ENCODE data around the gene EDN3.

The EDN3 gene

GRCh38 chr20:59305908-59306655, 5.7 kb downstream of the EDN3 start:
- DNase-seq (ENCODE audit: low read depth), result no peak
- no peak overlapping the region for H3K4me3 ChIP-seq (ENCODE audit: low read length)
- no peak for TF ChIP-seq CTCF (conservative IDR thresholded peaks at IDR 0.05; ENCODE audit: low read depth, low read length)

- H3K4me3 ChIP-seq (ENCODE audit: low read length), result no peak overlapping the region
- no peak for DNase-seq (ENCODE audit: low read depth)
- no peak for TF ChIP-seq CTCF (conservative IDR thresholded peaks at IDR 0.05; ENCODE audit: low read depth, low read length)
These were observed 6.9 kb downstream of the EDN3 start for GRCh38 chr20:59307270-59307669.

GRCh38 chr20:59308493-59309201, 8.2 kb downstream of the EDN3 start:
- DNase-seq (ENCODE audit: low read depth), result no peak
- H3K4me3 ChIP-seq (ENCODE audit: low read length), result no peak overlapping the region
- TF ChIP-seq CTCF (conservative IDR thresholded peaks at IDR 0.05; ENCODE audit: low read depth, low read length), result no peak

- DNase-seq (ENCODE audit: low read depth), result no peak
- no peak overlapping the region for H3K4me3 ChIP-seq (ENCODE audit: low read length)
- no peak for TF ChIP-seq CTCF (conservative IDR thresholded peaks at IDR 0.05; ENCODE audit: low read depth, low read length)
These were observed 8.8 kb downstream of the EDN3 start for GRCh38 chr20:59309218-59309617.

- no peak for DNase-seq (ENCODE audit: low read depth)
- no peak overlapping the region for H3K4me3 ChIP-seq (ENCODE audit: low read length)
- TF ChIP-seq CTCF (conservative IDR thresholded peaks at IDR 0.05; ENCODE audit: low read depth, low read length), result no peak
These were observed 14.6 kb downstream of the EDN3 start for GRCh38 chr20:59314997-59315396.

GRCh38 chr20:59316911-59317731, 16.7 kb downstream of the EDN3 start:
- H3K4me3 ChIP-seq (ENCODE audit: low read length), result no peak overlapping the region
- TF ChIP-seq CTCF (conservative IDR thresholded peaks at IDR 0.05; ENCODE audit: low read depth, low read length), result no peak
- no peak for DNase-seq (ENCODE audit: low read depth)

All from retinal pigment epithelial cell (primary cell).